Transverse colon (tissue), 4 donors: ENCODE results near the gene SWAP70. TPM values are rescaled to one million over a fixed set of nuclear protein-coding genes. Genes with fewer than 3 reads are reported as not detected.

Experiments
- DNase-seq: peaks from one replicate; pipeline ENCODE4 v3.0.0-alpha.2; 2019
- H3K27ac ChIP-seq, 4 donors: fragments of 200-600 bp; sonication (generic); 2 replicates each; pipeline ENCODE4 v1.5.1; 2016 to 2018; ENCODE audit warnings: inconsistent platforms in 4 of 4
- H3K27me3 ChIP-seq: fragments of 200-600 bp; sonication (generic); 2 replicates; pipeline ENCODE4 v1.5.1; 2017; ENCODE audit warnings: inconsistent platforms
- H3K36me3 ChIP-seq, 4 donors: fragments of 200-600 bp; sonication (generic); 2 replicates each; pipeline ENCODE4 v1.5.1; 2017 to 2019; ENCODE audit warnings: inconsistent platforms in 4 of 4
- H3K4me1 ChIP-seq, 4 donors: fragments of 200-600 bp; sonication (generic); 2 replicates each; pipeline ENCODE4 v1.5.1; 2017 to 2020; ENCODE audit warnings: inconsistent platforms in 4 of 4
- H3K4me3 ChIP-seq, 4 donors: fragments of 200-600 bp; sonication (generic); 1 replicate in 1 of 4; 2 replicates in 3 of 4; pipeline versions ENCODE4 v1.5.1 to v1.6.1; 2017 to 2019; ENCODE audit warnings: inconsistent platforms in 4 of 4
- H3K9me3 ChIP-seq, 2 donors: fragments of 200-600 bp; sonication (generic); 2 replicates each; pipeline ENCODE4 v1.5.1; 2017 to 2019; ENCODE audit warnings: inconsistent platforms in 2 of 2
- EP300 ChIP-seq: sonication (generic); formaldehyde crosslinking; IDR thresholded peaks from one replicate; pipeline ENCODE4 v1.6.1; 2017; ENCODE audit warnings: antibody characterized with exemption, low read depth
- POLR2A ChIP-seq: fragments of 450-650 bp; IDR thresholded peaks from one replicate; pipeline ENCODE4 v1.6.1; 2016; ENCODE audit warnings: antibody characterized with exemption, mild to moderate bottlenecking, moderate library complexity
- POLR2AphosphoS5 ChIP-seq, 3 donors: sonication (generic); formaldehyde crosslinking; IDR thresholded peaks; one replicate each; pipeline ENCODE4 v1.6.1; 2016; ENCODE audit warnings: antibody characterized with exemption in 3 of 3
- WGBS, 2 donors: methylation state at CpG; one replicate each; pipeline ENCODE4 v1.1.5; 2018; ENCODE audit warnings: low coverage in 1 of 2; 5-methylcytosine and 5-hydroxymethylcytosine counted together
- in situ Hi-C, 4 donors: fragments of 200-750 bp; cut with MboI; loops; one replicate each; pipeline versions ENCODE4 v1.15.0 to v1.15.1; 2017; ENCODE audit warnings: low sequenced_read_pairs in 3 of 4, low pct_ligation_motif_present in 1 of 4, low pct_unique_long_range_greater_than_20kb in 1 of 4
- intact Hi-C: fragments of 100-400 bp; cut with DNase I; formaldehyde crosslinking; loops from one replicate; pipeline ENCODE4 v1.15.1; 2023; ENCODE audit warnings: low total_unique reads
- total RNA-seq, 4 donors: library from RNA; depleted of rRNA; stranded (reverse); fragments of >200 nt; gene quantifications; one replicate each; pipeline ENCODE4 v1.1.0, GENCODE V29; 2016
- TF ChIP-seq, protein P1 (sequence below), 5 experiments: fragments of 200-600 bp in 3 of 5; fragments of 450-650 bp in 2 of 5; sonication (generic) in 3 of 5; IDR thresholded peaks; 1 replicate in 2 of 5; 2 replicates in 3 of 5; pipeline ENCODE4 v1.5.1; 2016 to 2017; ENCODE audit warnings: antibody characterized with exemption in 5 of 5, inconsistent platforms in 3 of 5, mild to moderate bottlenecking in 2 of 5, moderate library complexity in 1 of 5

Gene SWAP70
- total RNA-seq, 4 donors from 2014 or later: 18.8 to 52.5 (median 29.1) TPM

DNA sequence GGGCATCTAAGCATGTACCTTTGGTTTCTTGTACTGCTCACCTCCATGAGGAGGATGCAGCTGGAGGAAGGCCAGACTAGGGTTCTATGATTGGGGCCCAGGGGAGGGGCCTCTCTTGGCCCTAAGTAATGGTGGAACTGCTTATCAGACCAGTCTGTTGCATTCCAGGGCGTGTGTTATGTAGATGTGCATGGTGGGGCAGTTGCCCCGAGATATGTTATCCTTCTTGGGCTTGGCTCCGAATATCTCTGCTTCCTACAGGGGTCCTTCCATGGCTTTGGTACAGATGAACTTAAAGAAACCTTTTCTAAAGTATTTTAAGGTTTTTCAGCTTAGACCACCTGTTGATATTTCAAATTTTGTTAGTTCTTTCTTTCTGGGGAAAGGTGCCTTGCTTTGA lies 126.0 kb downstream of the SWAP70 start:
- Histone ChIP-seq H3K27me3 (no peaks in the 10 kb centered on the region), H3K9me3 (no peaks in the 10 kb centered on the region), H3K36me3 (peaks cover 0 to 10% (median 0%) of the 10 kb centered on the region in 4 donors), H3K27ac (no peak overlapping the region), H3K4me1 (peaks cover 0 to 6% (median 0%) of the 10 kb centered on the region in 4 donors), H3K4me3 (no peak overlapping the region)
- no peak for DNase-seq
- 97% methylated on average over 3 of the region's 3 CpGs; no CpG with 5 or more reads in 1 of the 2 donors for WGBS, 2 donors
- in situ Hi-C loops: no loop called here
- intact Hi-C loops: no loop called here
- TF ChIP-seq POLR2AphosphoS5 (IDR thresholded peaks at IDR 0.05) (no peak), POLR2A (no peak), EP300 (no peak)
- TF ChIP-seq, protein P1, sequence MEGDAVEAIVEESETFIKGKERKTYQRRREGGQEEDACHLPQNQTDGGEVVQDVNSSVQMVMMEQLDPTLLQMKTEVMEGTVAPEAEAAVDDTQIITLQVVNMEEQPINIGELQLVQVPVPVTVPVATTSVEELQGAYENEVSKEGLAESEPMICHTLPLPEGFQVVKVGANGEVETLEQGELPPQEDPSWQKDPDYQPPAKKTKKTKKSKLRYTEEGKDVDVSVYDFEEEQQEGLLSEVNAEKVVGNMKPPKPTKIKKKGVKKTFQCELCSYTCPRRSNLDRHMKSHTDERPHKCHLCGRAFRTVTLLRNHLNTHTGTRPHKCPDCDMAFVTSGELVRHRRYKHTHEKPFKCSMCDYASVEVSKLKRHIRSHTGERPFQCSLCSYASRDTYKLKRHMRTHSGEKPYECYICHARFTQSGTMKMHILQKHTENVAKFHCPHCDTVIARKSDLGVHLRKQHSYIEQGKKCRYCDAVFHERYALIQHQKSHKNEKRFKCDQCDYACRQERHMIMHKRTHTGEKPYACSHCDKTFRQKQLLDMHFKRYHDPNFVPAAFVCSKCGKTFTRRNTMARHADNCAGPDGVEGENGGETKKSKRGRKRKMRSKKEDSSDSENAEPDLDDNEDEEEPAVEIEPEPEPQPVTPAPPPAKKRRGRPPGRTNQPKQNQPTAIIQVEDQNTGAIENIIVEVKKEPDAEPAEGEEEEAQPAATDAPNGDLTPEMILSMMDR (IDR thresholded peaks at IDR 0.05): no peak

DNA sequence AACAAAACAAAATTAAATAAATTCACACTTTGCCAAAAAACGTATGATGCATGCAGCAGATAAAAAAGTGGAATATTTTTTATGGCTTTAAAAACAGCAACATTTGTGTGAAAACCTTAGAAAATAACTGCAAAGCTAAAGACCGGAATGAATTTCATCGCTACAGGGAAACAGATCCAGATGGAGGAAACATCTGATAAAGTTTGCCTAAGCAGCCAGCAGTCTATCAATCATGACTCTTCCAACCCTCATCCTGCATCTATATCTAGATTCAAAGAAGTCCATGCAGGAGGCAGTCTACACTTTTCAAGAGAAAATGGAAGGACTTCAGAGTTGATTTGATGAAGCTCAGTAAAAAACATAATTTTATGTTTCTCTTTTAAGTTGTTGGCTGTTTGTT lies 126.8 kb downstream of the SWAP70 start:
- H3K4me3 ChIP-seq: no peak overlapping the region
- H3K27ac ChIP-seq: no peak overlapping the region
- DNase-seq: no peak
- peaks cover 0 to 6% (median 0%) of the 10 kb centered on the region in 4 donors for H3K4me1 ChIP-seq
- intact Hi-C loops (no loop called here), in situ Hi-C loops (no loop called here)
- TF ChIP-seq EP300: no peak
- TF ChIP-seq, protein P1 (IDR thresholded peaks at IDR 0.05): no peak
- TF ChIP-seq POLR2A: no peak
- TF ChIP-seq POLR2AphosphoS5 (IDR thresholded peaks at IDR 0.05): no peak
- WGBS, 2 donors: 85 to 88% methylated on average over 3 of the region's 3 CpGs
- H3K9me3 ChIP-seq: no peaks in the 10 kb centered on the region
- no peaks in the 10 kb centered on the region for H3K27me3 ChIP-seq
- peaks cover 0 to 4% (median 0%) of the 10 kb centered on the region in 4 donors for H3K36me3 ChIP-seq

DNA sequence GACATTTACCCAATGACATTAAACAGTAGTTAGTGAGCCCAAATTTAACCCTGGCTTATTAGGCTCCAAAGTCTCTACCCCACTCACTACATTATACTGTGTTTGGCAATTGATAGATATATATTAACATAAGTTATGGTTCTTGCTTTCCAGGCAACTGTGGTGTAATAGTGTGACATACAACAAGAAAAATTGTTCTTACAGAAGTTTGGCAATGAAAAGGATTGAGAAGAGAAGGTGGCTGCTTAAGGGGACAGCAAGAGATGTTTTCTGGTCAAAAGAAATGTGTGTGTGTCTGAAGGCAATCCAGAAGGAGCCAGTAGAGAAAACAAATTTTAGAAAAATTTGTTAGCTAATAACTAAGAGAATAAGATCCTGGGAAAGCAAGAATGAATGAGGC lies 132.4 kb downstream of the SWAP70 start:
- Histone ChIP-seq H3K27ac (no peak overlapping the region), H3K4me3 (no peak overlapping the region), H3K9me3 (no peaks in the 10 kb centered on the region), H3K27me3 (no peaks in the 10 kb centered on the region), H3K4me1 (peaks cover 0 to under 1% (median 0%) of the 10 kb centered on the region in 4 donors), H3K36me3 (no peaks in the 10 kb centered on the region)
- in situ Hi-C loops (no loop called here), intact Hi-C loops (no loop called here)
- TF ChIP-seq EP300: no peak
- TF ChIP-seq, protein P1 (IDR thresholded peaks at IDR 0.05): no peak
- TF ChIP-seq POLR2A: no peak
- no peak for TF ChIP-seq POLR2AphosphoS5 (IDR thresholded peaks at IDR 0.05)
- no peak for DNase-seq

DNA sequence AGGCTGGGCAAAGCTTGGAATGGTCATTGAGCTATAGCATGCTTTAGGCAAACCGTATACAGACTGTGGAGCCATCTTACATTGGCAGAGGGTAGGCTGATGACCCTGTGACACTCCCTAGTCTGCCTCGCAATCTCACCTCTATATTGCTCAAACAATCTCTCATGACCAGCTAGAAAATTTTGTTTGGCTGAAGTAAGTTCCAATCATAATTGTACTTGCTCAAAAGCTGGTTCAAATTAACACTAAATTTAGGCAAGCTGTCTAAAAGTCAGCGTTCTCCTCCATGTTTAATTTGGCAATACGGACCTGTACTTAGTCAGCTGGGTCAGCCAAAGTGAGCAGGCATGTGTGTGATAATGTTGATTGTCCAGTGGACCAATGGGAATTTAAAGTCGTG lies 133.0 kb downstream of the SWAP70 start:
- intact Hi-C loops (no loop called here), in situ Hi-C loops (no loop called here)
- 97% methylated on average over 3 to 5 of the region's 5 CpGs for WGBS, 2 donors
- H3K4me3 ChIP-seq: no peak overlapping the region
- H3K27me3 ChIP-seq: no peaks in the 10 kb centered on the region
- H3K9me3 ChIP-seq: no peaks in the 10 kb centered on the region
- H3K36me3 ChIP-seq: no peaks in the 10 kb centered on the region
- peaks cover 0 to 4% (median 0%) of the 10 kb centered on the region in 4 donors for H3K4me1 ChIP-seq
- DNase-seq: no peak
- TF ChIP-seq POLR2AphosphoS5 (IDR thresholded peaks at IDR 0.05) (no peak), EP300 (no peak), POLR2A (no peak)
- TF ChIP-seq, protein P1 (IDR thresholded peaks at IDR 0.05): no peak
- H3K27ac ChIP-seq: no peak overlapping the region
